HL-60 (cell line): ENCODE data around the gene DAB2IP.

ENCODE experiments used
- CTCF ChIP-seq: IDR thresholded peaks from one replicate; pipeline ENCODE4 v1.5.1; 2011; ENCODE audit warnings: low read length, control low read depth, inconsistent platforms; ENCODE audit not compliant: insufficient read depth
- GABPA ChIP-seq: IDR thresholded peaks from 2 replicates; pipeline ENCODE4 v1.6.1; 2012; ENCODE audit warnings: low read depth
- POLR2AphosphoS5 ChIP-seq: IDR thresholded peaks from 2 replicates; pipeline ENCODE4 v1.6.1; 2012; ENCODE audit warnings: low read depth
- REST ChIP-seq: IDR thresholded peaks from 2 replicates; pipeline ENCODE4 v1.6.1; 2012; ENCODE audit warnings: low read depth; ENCODE audit not compliant: insufficient replicate concordance
- SPI1 ChIP-seq: IDR thresholded peaks from 2 replicates; pipeline ENCODE4 v1.6.1; 2012; ENCODE audit warnings: low read depth, mild to moderate bottlenecking, borderline replicate concordance

GRCh38 chr9:121651295-121652020 is at the start of gene DAB2IP:
- TF ChIP-seq REST, result no peak
- no peak for TF ChIP-seq CTCF
- no peak for TF ChIP-seq GABPA
- TF ChIP-seq POLR2AphosphoS5, result no peak
- TF ChIP-seq SPI1, result no peak
